Smooth muscle cell of the brain vasculature (primary cell): ENCODE measurements around the gene NCAPH2.

ENCODE experiments used
- DNase-seq: peaks from one replicate; pipeline ENCODE4 v3.0.0-alpha.2; 2012; ENCODE audit warnings: low read depth, low spot score

NCAPH2 gene

GRCh38 chr22:50489363-50490243 lies 18.4 kb upstream of the NCAPH2 start:
- DNase-seq = no peak

GRCh38 chr22:50490531-50491308 lies 17.3 kb upstream of the NCAPH2 start:
- no peak for DNase-seq

- DNase-seq = no peak
Measured at GRCh38 chr22:50497093-50497492, 10.9 kb upstream of the NCAPH2 start.

GRCh38 chr22:50498322-50498890 lies 9.6 kb upstream of the NCAPH2 start:
- no peak for DNase-seq

GRCh38 chr22:50500452-50500851 lies 7.6 kb upstream of the NCAPH2 start:
- DNase-seq = no peak

GRCh38 chr22:50502096-50502495 lies 5.9 kb upstream of the NCAPH2 start:
- no peak for DNase-seq

- DNase-seq = no peak
Measured at GRCh38 chr22:50502628-50503474, 5.2 kb upstream of the NCAPH2 start.

GRCh38 chr22:50503475-50504145 lies 4.4 kb upstream of the NCAPH2 start:
- no peak for DNase-seq

- no peak for DNase-seq
Measured at GRCh38 chr22:50504369-50505211, 3.4 kb upstream of the NCAPH2 start.

GRCh38 chr22:50505276-50505775 lies 2.7 kb upstream of the NCAPH2 start:
- DNase-seq = no peak

GRCh38 chr22:50505776-50506610 lies 2.0 kb upstream of the NCAPH2 start:
- DNase-seq = no peak

- DNase-seq = no peak
Measured at GRCh38 chr22:50506611-50507420, 1.2 kb upstream of the NCAPH2 start.

- DNase-seq = no peak
Measured at GRCh38 chr22:50507421-50507990, 518 bp upstream of the NCAPH2 start, which contains the start of gene LMF2. LMF2 (minus strand) TSS chr22:50507702; CDS start chr22:50507675, 27 bp downstream.

- no peak for DNase-seq
Measured at GRCh38 chr22:50508897-50509296, 873 bp downstream of the NCAPH2 start.

GRCh38 chr22:50513175-50513574 lies 5.2 kb downstream of the NCAPH2 start:
- DNase-seq = no peak

- DNase-seq = no peak
Measured at GRCh38 chr22:50516068-50516467, 8.0 kb downstream of the NCAPH2 start.

GRCh38 chr22:50516891-50517290 lies 8.9 kb downstream of the NCAPH2 start:
- DNase-seq = no peak
